ENCODE data around the gene FBN1.

DNA sequence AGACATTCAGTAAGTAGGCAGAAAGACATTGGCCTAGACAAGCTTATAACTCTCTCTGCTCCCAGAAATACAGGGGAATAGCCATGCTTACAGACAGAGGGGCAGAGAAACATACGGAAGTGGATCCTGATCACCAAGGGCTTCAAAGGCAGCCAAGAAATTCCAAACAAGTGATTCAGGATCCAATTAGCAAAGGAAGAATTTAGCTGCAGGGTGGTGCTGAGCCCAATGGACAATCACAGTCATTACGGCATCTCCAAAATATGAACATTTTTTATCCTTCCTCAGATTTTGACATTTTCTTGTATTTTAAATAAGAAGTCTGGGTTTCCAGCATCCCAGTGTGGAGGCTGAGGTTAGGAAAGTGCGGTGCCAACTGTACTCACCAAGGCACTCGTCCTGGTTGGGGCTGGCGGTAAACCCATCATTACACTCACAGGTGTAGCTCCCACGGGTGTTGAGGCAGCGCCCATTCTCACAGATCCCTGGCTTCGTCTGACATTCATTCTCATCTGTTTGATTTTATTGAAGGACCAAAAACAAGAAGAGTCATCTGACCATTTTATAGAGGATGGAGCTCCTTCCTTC is 217.5 kb downstream of the FBN1 start:
- TF ChIP-seq, protein P1, sequence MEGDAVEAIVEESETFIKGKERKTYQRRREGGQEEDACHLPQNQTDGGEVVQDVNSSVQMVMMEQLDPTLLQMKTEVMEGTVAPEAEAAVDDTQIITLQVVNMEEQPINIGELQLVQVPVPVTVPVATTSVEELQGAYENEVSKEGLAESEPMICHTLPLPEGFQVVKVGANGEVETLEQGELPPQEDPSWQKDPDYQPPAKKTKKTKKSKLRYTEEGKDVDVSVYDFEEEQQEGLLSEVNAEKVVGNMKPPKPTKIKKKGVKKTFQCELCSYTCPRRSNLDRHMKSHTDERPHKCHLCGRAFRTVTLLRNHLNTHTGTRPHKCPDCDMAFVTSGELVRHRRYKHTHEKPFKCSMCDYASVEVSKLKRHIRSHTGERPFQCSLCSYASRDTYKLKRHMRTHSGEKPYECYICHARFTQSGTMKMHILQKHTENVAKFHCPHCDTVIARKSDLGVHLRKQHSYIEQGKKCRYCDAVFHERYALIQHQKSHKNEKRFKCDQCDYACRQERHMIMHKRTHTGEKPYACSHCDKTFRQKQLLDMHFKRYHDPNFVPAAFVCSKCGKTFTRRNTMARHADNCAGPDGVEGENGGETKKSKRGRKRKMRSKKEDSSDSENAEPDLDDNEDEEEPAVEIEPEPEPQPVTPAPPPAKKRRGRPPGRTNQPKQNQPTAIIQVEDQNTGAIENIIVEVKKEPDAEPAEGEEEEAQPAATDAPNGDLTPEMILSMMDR (conservative IDR thresholded peaks at IDR 0.05) = no peak
- no peak for TF ChIP-seq ZFX (IDR thresholded peaks at IDR 0.05)

Measured in C4-2B (cell line).